ENCODE data around the gene LCE1C. TPM values are rescaled to one million over a fixed set of nuclear protein-coding genes. Genes with fewer than 3 reads are reported as not detected.

LCE1C gene
- total RNA-seq (not detected), total RNA-seq (0 reads per million in 29 experiments)
- total RNA-seq (2013) = not detected

DNA sequence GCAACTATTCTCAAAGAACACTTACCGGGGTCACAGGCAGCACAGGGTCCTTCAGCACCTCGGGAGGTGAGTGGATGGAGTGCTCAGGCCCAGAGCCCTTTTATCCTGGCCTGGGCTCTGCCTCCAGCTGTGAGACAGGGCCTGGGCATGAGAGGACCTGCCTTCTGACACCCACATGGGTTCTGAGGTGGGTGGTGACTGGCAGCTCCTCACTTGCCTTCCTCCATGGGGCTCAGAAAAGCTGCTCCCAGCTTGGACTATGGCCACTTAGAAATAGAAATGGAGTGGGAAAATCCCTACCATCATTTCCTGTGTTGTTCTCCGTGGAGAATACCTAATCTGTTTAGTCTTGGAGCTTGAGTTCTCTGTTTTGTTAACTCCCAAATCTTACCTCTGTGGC is at the start of gene LCE1C:
Gene LCE1C, minus strand, starts transcription at position 76 of the 400 bp plus-strand sequence. CDS start 1,173 bp downstream, outside the sequence.
- Mint-ChIP-seq H3K36me3 (no peaks in the 10 kb centered on the region), H3K9me3 (peaks cover 0 to 8% (median 0%) of the 10 kb centered on the region in 3 donors), H3K27me3 (peaks cover 25 to 28% of the 10 kb centered on the region in 2 donors), H3K27ac (no peak within 1 kb of the TSS), H3K4me1 (no peaks in the 10 kb centered on the region), H3K4me3 (no peak within 1 kb of the TSS)
- DNase-seq = no peak
- H3K27me3 ChIP-seq (replicated peaks in 1 of 2; ENCODE audit: control insufficient read depth in 2 of 2, extremely low read depth in 1 of 2, insufficient read depth in 2 of 2, low read length in 1 of 2) = peaks cover 2 to 8% of the 10 kb centered on the region in 2 experiments
- CTCF ChIA-PET = no interaction called here
- no peak within 1 kb of the TSS for H3K27ac ChIP-seq (ENCODE audit: low read length)
- no peaks in the 10 kb centered on the region for H3K36me3 ChIP-seq (ENCODE audit: control insufficient read depth in 2 of 2, extremely low read depth in 1 of 2, insufficient read depth in 1 of 2, low read length in 1 of 2)
- no peak within 1 kb of the TSS for H3K4me3 ChIP-seq (ENCODE audit: control insufficient read depth in 1 of 2, extremely low read depth in 1 of 2, low read length in 1 of 2)
- POLR2A ChIA-PET = no interaction called here
- no peaks in the 10 kb centered on the region for H3K4me1 ChIP-seq (ENCODE audit: control insufficient read depth in 1 of 2, extremely low read depth in 1 of 2, insufficient read depth in 2 of 2, low read length in 2 of 2)
- WGBS (ENCODE audit: insufficient coverage) = no CpG with 5 or more reads among the region's 3 CpGs
- no peak for ATAC-seq (replicated peaks in 1 of 4)
- no peaks in the 10 kb centered on the region for H3K9me3 ChIP-seq

DNA sequence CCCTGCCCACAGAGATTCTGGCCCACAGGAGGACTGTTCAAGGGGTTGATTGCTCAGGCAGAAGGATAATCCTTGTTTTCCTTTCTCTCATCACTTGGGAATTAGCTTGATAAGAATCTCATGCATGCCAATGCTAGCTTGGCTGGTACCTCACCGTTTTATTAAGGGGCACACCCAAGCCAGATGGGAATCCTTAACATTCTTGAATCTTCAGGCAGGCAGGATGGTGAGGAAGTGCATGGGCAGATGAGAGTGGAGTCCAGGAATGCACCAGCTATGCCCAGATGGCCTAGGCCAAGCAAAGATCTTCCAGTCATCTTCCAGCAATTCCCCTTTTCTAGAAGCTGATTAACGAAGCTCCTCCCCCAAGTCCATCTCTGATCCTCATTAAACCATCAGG is 49.2 kb upstream of the LCE1C start:
- POLR2A ChIA-PET = no interaction called here
- CTCF ChIA-PET = no interaction called here
- no peak for ATAC-seq (replicated peaks in 1 of 4)

DNA sequence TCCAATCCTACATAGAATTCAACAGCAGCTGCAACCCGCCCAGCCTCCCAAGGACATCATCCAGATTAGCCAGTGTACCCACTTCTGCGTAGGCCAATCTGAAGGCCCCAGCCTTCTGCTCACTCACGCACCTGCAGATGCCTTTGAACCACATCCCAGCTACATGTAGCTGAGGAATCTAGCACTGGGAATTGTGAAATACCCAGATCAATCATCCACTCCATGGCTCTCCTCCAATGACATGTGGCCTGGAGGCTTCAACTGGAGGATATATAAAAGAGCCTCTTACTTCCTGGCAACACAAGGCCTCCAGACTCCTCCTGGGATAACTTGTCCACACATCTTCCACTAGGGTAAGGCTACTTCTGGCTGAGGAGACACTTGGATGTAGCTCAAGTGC is 36.1 kb upstream of the LCE1C start, which contains the start of gene LCE6A:
Gene LCE6A, plus strand, starts transcription at position 301 of the 400 bp plus-strand sequence. CDS start 665 bp downstream, outside the sequence.
- Histone ChIP-seq H3K36me3 (ENCODE audit: control insufficient read depth in 2 of 2, extremely low read depth in 1 of 2, insufficient read depth in 1 of 2, low read length in 1 of 2) (no peaks in the 10 kb centered on the region), H3K9me3 (no peaks in the 10 kb centered on the region), H3K27me3 (replicated peaks in 1 of 2; ENCODE audit: control insufficient read depth in 2 of 2, extremely low read depth in 1 of 2, insufficient read depth in 2 of 2, low read length in 1 of 2) (peaks cover 0 to 6% of the 10 kb centered on the region in 2 experiments), H3K4me3 (ENCODE audit: control insufficient read depth in 1 of 2, extremely low read depth in 1 of 2, low read length in 1 of 2) (no peak within 1 kb of the TSS), H3K4me1 (ENCODE audit: control insufficient read depth in 1 of 2, extremely low read depth in 1 of 2, insufficient read depth in 2 of 2, low read length in 2 of 2) (no peaks in the 10 kb centered on the region), H3K27ac (ENCODE audit: low read length) (no peak within 1 kb of the TSS)
- DNase-seq = no peak
- H3K27me3 Mint-ChIP-seq = peaks cover 12 to 39% of the 10 kb centered on the region in 2 donors
- CTCF ChIA-PET = no interaction called here
- H3K36me3 Mint-ChIP-seq = no peaks in the 10 kb centered on the region
- POLR2A ChIA-PET = no interaction called here
- no peak for ATAC-seq (replicated peaks in 1 of 4)
- H3K9me3 Mint-ChIP-seq = no peaks in the 10 kb centered on the region
- H3K4me3 Mint-ChIP-seq = no peak within 1 kb of the TSS
- WGBS (ENCODE audit: insufficient coverage) = 90% methylated on average over 3 of the region's 3 CpGs
- H3K27ac Mint-ChIP-seq = no peak within 1 kb of the TSS
- no peaks in the 10 kb centered on the region for H3K4me1 Mint-ChIP-seq

More for the DNA sequence above, 49.2 kb upstream of the LCE1C start:
- Mint-ChIP-seq H3K27me3 (peaks cover 4 to 27% of the 10 kb centered on the region in 2 donors), H3K4me3 (no peak overlapping the region), H3K9me3 (no peaks in the 10 kb centered on the region), H3K36me3 (no peaks in the 10 kb centered on the region), H3K4me1 (no peaks in the 10 kb centered on the region), H3K27ac (no peak overlapping the region)
- 38% methylated on average over 2 of the region's 2 CpGs for WGBS (ENCODE audit: insufficient coverage)
- Histone ChIP-seq H3K4me3 (ENCODE audit: control insufficient read depth in 1 of 2, extremely low read depth in 1 of 2, low read length in 1 of 2) (no peak overlapping the region), H3K27ac (ENCODE audit: low read length) (no peak overlapping the region), H3K4me1 (ENCODE audit: control insufficient read depth in 1 of 2, extremely low read depth in 1 of 2, insufficient read depth in 2 of 2, low read length in 2 of 2) (no peaks in the 10 kb centered on the region), H3K36me3 (ENCODE audit: control insufficient read depth in 2 of 2, extremely low read depth in 1 of 2, insufficient read depth in 1 of 2, low read length in 1 of 2) (no peaks in the 10 kb centered on the region), H3K9me3 (no peaks in the 10 kb centered on the region), H3K27me3 (replicated peaks in 1 of 2; ENCODE audit: control insufficient read depth in 2 of 2, extremely low read depth in 1 of 2, insufficient read depth in 2 of 2, low read length in 1 of 2) (peaks cover 2 to 4% of the 10 kb centered on the region in 2 experiments)
- DNase-seq = no peak

DNA sequence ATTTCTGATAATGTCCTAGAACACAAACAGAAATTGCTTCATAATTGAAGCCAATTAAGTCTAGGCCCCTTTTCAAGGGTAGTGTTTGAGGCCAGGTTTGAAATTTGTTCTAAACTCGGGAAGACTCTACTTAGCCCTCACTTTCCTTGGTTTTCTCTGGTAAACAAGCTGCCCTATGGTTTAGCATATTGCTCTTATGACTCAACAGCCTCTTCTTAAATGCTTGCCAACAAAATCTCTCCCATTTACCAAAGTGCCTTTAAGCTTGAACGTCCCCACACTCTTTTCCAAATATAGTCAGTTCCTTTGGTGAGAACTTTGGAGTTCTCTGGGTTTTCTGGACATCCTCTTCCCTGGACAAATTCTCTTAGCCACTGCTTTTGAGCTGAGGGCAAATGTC is 30.4 kb upstream of the LCE1C start:
- CTCF ChIA-PET = no interaction called here
- H3K27ac ChIP-seq (ENCODE audit: low read length) = no peak overlapping the region
- DNase-seq = no peak
- Mint-ChIP-seq H3K4me1 (no peaks in the 10 kb centered on the region), H3K27ac (no peak overlapping the region), H3K36me3 (no peaks in the 10 kb centered on the region), H3K27me3 (peaks cover 4 to 22% of the 10 kb centered on the region in 2 donors), H3K4me3 (no peak overlapping the region), H3K9me3 (no peaks in the 10 kb centered on the region)
- H3K36me3 ChIP-seq (ENCODE audit: control insufficient read depth in 2 of 2, extremely low read depth in 1 of 2, insufficient read depth in 1 of 2, low read length in 1 of 2) = no peaks in the 10 kb centered on the region
- POLR2A ChIA-PET = no interaction called here
- no peak overlapping the region for H3K4me3 ChIP-seq (ENCODE audit: control insufficient read depth in 1 of 2, extremely low read depth in 1 of 2, low read length in 1 of 2)
- no peak for ATAC-seq (replicated peaks in 1 of 4)
- no peaks in the 10 kb centered on the region for H3K4me1 ChIP-seq (ENCODE audit: control insufficient read depth in 1 of 2, extremely low read depth in 1 of 2, insufficient read depth in 2 of 2, low read length in 2 of 2)
- no peaks in the 10 kb centered on the region for H3K27me3 ChIP-seq (replicated peaks in 1 of 2; ENCODE audit: control insufficient read depth in 2 of 2, extremely low read depth in 1 of 2, insufficient read depth in 2 of 2, low read length in 1 of 2)
- H3K9me3 ChIP-seq = no peaks in the 10 kb centered on the region
- no CpG with 5 or more reads among the region's 2 CpGs for WGBS (ENCODE audit: insufficient coverage)

GRCh38 chr1:152827173-152827572 is 20.7 kb upstream of the LCE1C start, which contains the start of gene LCE1A:
Gene LCE1A, plus strand, starts transcription at chr1:152827473. Its CDS starts 0 bp downstream, at chr1:152827473.
- CTCF ChIA-PET = no interaction called here
- no peak for DNase-seq
- no peaks in the 10 kb centered on the region for H3K36me3 Mint-ChIP-seq
- peaks cover 0 to 5% (median 0%) of the 10 kb centered on the region in 3 donors for H3K9me3 Mint-ChIP-seq
- no peak within 1 kb of the TSS for H3K4me3 Mint-ChIP-seq
- no peaks in the 10 kb centered on the region for H3K9me3 ChIP-seq
- H3K27me3 ChIP-seq (replicated peaks in 1 of 2; ENCODE audit: control insufficient read depth in 2 of 2, extremely low read depth in 1 of 2, insufficient read depth in 2 of 2, low read length in 1 of 2) = peaks cover 0 to 16% of the 10 kb centered on the region in 2 experiments
- H3K27ac ChIP-seq (ENCODE audit: low read length) = no peak within 1 kb of the TSS
- 56% methylated on average over 2 of the region's 2 CpGs for WGBS (ENCODE audit: insufficient coverage)
- H3K36me3 ChIP-seq (ENCODE audit: control insufficient read depth in 2 of 2, extremely low read depth in 1 of 2, insufficient read depth in 1 of 2, low read length in 1 of 2) = no peaks in the 10 kb centered on the region
- no peak within 1 kb of the TSS for H3K27ac Mint-ChIP-seq
- peaks cover 39 to 47% of the 10 kb centered on the region in 2 donors for H3K27me3 Mint-ChIP-seq
- POLR2A ChIA-PET = no interaction called here
- H3K4me3 ChIP-seq (ENCODE audit: control insufficient read depth in 1 of 2, extremely low read depth in 1 of 2, low read length in 1 of 2) = no peak within 1 kb of the TSS
- H3K4me1 Mint-ChIP-seq = no peaks in the 10 kb centered on the region
- no peaks in the 10 kb centered on the region for H3K4me1 ChIP-seq (ENCODE audit: control insufficient read depth in 1 of 2, extremely low read depth in 1 of 2, insufficient read depth in 2 of 2, low read length in 2 of 2)
- no peak for ATAC-seq (replicated peaks in 1 of 4)

- CTCF ChIA-PET = no interaction called here
- no peak for DNase-seq
- Mint-ChIP-seq H3K27me3 (peaks cover 36% of the 10 kb centered on the region in 2 donors), H3K36me3 (no peaks in the 10 kb centered on the region), H3K4me3 (no peak overlapping the region), H3K4me1 (no peaks in the 10 kb centered on the region), H3K9me3 (no peaks in the 10 kb centered on the region), H3K27ac (no peak overlapping the region)
- no peak overlapping the region for H3K4me3 ChIP-seq (ENCODE audit: control insufficient read depth in 1 of 2, extremely low read depth in 1 of 2, low read length in 1 of 2)
- POLR2A ChIA-PET = no interaction called here
- ATAC-seq (replicated peaks in 1 of 4) = no peak
- H3K4me1 ChIP-seq (ENCODE audit: control insufficient read depth in 1 of 2, extremely low read depth in 1 of 2, insufficient read depth in 2 of 2, low read length in 2 of 2) = no peaks in the 10 kb centered on the region
- no peak overlapping the region for H3K27ac ChIP-seq (ENCODE audit: low read length)
- H3K36me3 ChIP-seq (ENCODE audit: control insufficient read depth in 2 of 2, extremely low read depth in 1 of 2, insufficient read depth in 1 of 2, low read length in 1 of 2) = no peaks in the 10 kb centered on the region
- H3K27me3 ChIP-seq (replicated peaks in 1 of 2; ENCODE audit: control insufficient read depth in 2 of 2, extremely low read depth in 1 of 2, insufficient read depth in 2 of 2, low read length in 1 of 2) = peaks cover 0 to 14% of the 10 kb centered on the region in 2 experiments
- no peaks in the 10 kb centered on the region for H3K9me3 ChIP-seq
Observed at GRCh38 chr1:152824964-152825363, 18.5 kb upstream of the LCE1C start.

DNA sequence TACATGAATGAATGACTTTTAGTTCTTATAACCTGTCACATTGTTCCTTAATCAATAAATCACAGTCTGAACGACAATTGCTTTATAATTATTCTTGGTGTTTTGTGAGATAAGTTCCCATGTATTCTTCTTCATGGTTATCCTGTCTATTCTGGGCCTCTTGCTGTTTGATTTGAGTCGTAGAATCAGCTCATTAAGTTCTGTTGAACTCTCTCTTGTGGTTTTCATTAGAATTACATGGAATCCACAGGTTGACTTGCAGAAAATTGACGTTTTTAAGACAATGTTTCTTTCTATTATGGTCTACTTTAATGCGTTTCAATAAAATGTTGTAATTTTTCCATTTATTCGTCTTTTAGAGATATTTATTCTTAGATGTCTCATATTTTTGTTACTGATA is 16.8 kb upstream of the LCE1C start:
- WGBS (ENCODE audit: insufficient coverage) = 17% methylated on average over 1 of the region's 5 CpGs
- H3K27ac Mint-ChIP-seq = no peak overlapping the region
- no peak overlapping the region for H3K4me3 ChIP-seq (ENCODE audit: control insufficient read depth in 1 of 2, extremely low read depth in 1 of 2, low read length in 1 of 2)

More for the DNA sequence above, 16.8 kb upstream of the LCE1C start:
- H3K36me3 Mint-ChIP-seq = no peaks in the 10 kb centered on the region
- H3K27me3 Mint-ChIP-seq = peaks cover 23 to 29% of the 10 kb centered on the region in 2 donors
- ChIA-PET CTCF (no interaction called here), POLR2A (interaction anchor here in 1 of 2 donors (0.7 kb wide), 1 partner anchor 348 kb away, joined by 3 read pairs; no protein-coding TSS in a partner anchor)
- Histone ChIP-seq H3K4me1 (ENCODE audit: control insufficient read depth in 1 of 2, extremely low read depth in 1 of 2, insufficient read depth in 2 of 2, low read length in 2 of 2) (no peaks in the 10 kb centered on the region), H3K9me3 (no peaks in the 10 kb centered on the region), H3K27ac (ENCODE audit: low read length) (no peak overlapping the region), H3K36me3 (ENCODE audit: control insufficient read depth in 2 of 2, extremely low read depth in 1 of 2, insufficient read depth in 1 of 2, low read length in 1 of 2) (no peaks in the 10 kb centered on the region), H3K27me3 (replicated peaks in 1 of 2; ENCODE audit: control insufficient read depth in 2 of 2, extremely low read depth in 1 of 2, insufficient read depth in 2 of 2, low read length in 1 of 2) (peaks cover 0 to 14% of the 10 kb centered on the region in 2 experiments)
- no peak overlapping the region for H3K4me3 Mint-ChIP-seq
- DNase-seq (no peak), ATAC-seq (replicated peaks in 1 of 4) (no peak)
- H3K9me3 Mint-ChIP-seq = no peaks in the 10 kb centered on the region
- no peaks in the 10 kb centered on the region for H3K4me1 Mint-ChIP-seq

All from T-cell (primary cell).